ENCODE results near the gene NRAS. TPM values are rescaled to one million over a fixed set of nuclear protein-coding genes. Genes with fewer than 3 reads are reported as not detected.

The NRAS gene
- total and polyA plus RNA-seq, 9 donors = 8.7 to 21.7 (median 16.4) TPM

GRCh38 chr1:114746450-114747121 lies 30.0 kb upstream of the NRAS start:
- Histone ChIP-seq H3K27ac (no peak overlapping the region), H3K36me3 (no peaks in the 10 kb centered on the region), H3K4me1 (ENCODE audit: insufficient read depth) (peaks cover 8% of the 10 kb centered on the region), H3K27me3 (no peaks in the 10 kb centered on the region), H3K9me3 (no peaks in the 10 kb centered on the region), H3K4me3 (no peak overlapping the region)
- TF ChIP-seq CTCF (IDR thresholded peaks at IDR 0.05) (no peak), EP300 (IDR thresholded peaks at IDR 0.05) (no peak), POLR2A (IDR thresholded peaks at IDR 0.05) (no peak)
- DNase-seq = no peak
- 81 to 88% (median 81%) methylated on average over 6 of the region's 6 CpGs for WGBS, 3 donors
- intact Hi-C loops (cut with DNase I) = no loop called here

GRCh38 chr1:114745291-114745690 lies 28.7 kb upstream of the NRAS start:
- no peak for DNase-seq
- TF ChIP-seq EP300 (IDR thresholded peaks at IDR 0.05) (no peak), POLR2A (IDR thresholded peaks at IDR 0.05) (no peak), CTCF (IDR thresholded peaks at IDR 0.05) (no peak)
- Histone ChIP-seq H3K4me3 (no peak overlapping the region), H3K27ac (no peak overlapping the region), H3K4me1 (ENCODE audit: insufficient read depth) (peaks cover 6% of the 10 kb centered on the region), H3K36me3 (no peaks in the 10 kb centered on the region), H3K27me3 (no peaks in the 10 kb centered on the region), H3K9me3 (no peaks in the 10 kb centered on the region)
- WGBS, 3 donors = 75 to 87% (median 80%) methylated on average over 2 of the region's 2 CpGs
- intact Hi-C loops (cut with DNase I) = no loop called here

- intact Hi-C loops (cut with DNase I) = no loop called here
- Histone ChIP-seq H3K27ac (no peak overlapping the region), H3K36me3 (no peaks in the 10 kb centered on the region), H3K9me3 (no peaks in the 10 kb centered on the region), H3K4me1 (ENCODE audit: insufficient read depth) (peaks cover 4% of the 10 kb centered on the region), H3K27me3 (no peaks in the 10 kb centered on the region), H3K4me3 (no peak overlapping the region)
- DNase-seq = no peak
- WGBS, 3 donors = 93 to 94% (median 94%) methylated on average over 11 of the region's 11 CpGs
- TF ChIP-seq EP300 (IDR thresholded peaks at IDR 0.05) (no peak), CTCF (IDR thresholded peaks at IDR 0.05) (no peak), POLR2A (IDR thresholded peaks at IDR 0.05) (no peak)
These were observed 25.6 kb upstream of the NRAS start for GRCh38 chr1:114741963-114742746.

- Histone ChIP-seq H3K27ac (no peak overlapping the region), H3K9me3 (no peaks in the 10 kb centered on the region), H3K4me1 (ENCODE audit: insufficient read depth) (peaks cover 4% of the 10 kb centered on the region), H3K4me3 (no peak overlapping the region), H3K36me3 (no peaks in the 10 kb centered on the region), H3K27me3 (no peaks in the 10 kb centered on the region)
- TF ChIP-seq CTCF (IDR thresholded peaks at IDR 0.05) (no peak), POLR2A (IDR thresholded peaks at IDR 0.05) (no peak), EP300 (IDR thresholded peaks at IDR 0.05) (no peak)
- WGBS, 3 donors = 93 to 94% (median 94%) methylated on average over 1 of the region's 1 CpG
- intact Hi-C loops (cut with DNase I) = no loop called here
- DNase-seq = no peak
These were observed 23.8 kb upstream of the NRAS start for GRCh38 chr1:114740331-114740730.

Data from ovary (tissue), 9 donors.